GM21447 (cell line): ENCODE measurements around the gene OR51B2.
A peak's percentile ranks its signal among the peaks of the same experiment; 100 is the strongest.

ENCODE experiments used
- ATAC-seq: cut with Tn5 transposase; IDR thresholded peaks from one replicate; pipeline ENCODE4 v1.9.1; 2021; ENCODE audit not compliant: unreplicated experiment

OR51B2 gene

DNA sequence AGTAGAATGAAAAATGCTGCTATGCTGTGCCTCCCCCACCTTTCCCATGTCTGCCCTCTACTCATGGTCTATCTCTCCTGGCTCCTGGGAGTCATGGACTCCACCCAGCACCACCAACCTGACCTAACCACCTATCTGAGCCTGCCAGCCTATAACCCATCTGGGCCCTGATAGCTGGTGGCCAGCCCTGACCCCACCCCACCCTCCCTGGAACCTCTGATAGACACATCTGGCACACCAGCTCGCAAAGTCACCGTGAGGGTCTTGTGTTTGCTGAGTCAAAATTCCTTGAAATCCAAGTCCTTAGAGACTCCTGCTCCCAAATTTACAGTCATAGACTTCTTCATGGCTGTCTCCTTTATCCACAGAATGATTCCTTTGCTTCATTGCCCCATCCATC is 39.5 kb downstream of the OR51B2 start:
- no peak for ATAC-seq

DNA sequence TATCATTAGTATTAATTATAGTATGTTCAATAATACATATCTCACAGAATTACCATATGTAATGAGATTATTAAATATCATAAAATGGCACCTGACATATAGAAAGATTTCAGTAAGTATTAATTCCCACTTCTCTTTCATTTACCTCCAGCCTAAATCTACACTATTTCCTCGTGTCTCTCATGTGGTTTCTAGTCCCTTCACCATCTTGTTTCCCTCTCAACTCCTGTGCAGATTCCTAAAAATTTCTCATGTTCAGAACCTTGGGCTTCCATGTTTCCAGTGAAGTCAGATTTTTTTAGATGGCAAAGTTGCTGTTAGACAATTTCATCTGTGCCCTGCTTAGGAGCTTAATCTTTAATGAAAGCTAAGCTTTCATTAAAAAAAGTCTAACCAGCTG is 40.2 kb downstream of the OR51B2 start:
- ATAC-seq: no peak

DNA sequence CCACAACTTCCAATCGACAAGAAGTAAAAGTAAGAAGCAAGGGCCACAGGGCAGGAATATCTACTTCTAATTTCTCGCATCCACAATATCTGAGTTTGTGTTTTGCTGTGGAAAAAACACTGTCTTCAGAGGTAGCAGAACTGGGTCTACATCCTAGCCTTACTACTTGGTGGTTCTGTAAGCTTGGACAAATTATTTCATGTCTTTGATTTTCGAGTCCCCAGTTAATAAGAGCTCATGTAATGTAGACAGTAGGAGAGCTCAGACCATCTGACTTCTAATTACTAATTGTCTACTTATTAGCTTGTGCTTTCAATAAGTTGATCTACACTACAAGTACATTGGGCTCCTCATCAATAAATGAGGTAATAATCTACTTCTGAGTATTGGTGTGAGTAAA is 41.0 kb downstream of the OR51B2 start:
- ATAC-seq: no peak

DNA sequence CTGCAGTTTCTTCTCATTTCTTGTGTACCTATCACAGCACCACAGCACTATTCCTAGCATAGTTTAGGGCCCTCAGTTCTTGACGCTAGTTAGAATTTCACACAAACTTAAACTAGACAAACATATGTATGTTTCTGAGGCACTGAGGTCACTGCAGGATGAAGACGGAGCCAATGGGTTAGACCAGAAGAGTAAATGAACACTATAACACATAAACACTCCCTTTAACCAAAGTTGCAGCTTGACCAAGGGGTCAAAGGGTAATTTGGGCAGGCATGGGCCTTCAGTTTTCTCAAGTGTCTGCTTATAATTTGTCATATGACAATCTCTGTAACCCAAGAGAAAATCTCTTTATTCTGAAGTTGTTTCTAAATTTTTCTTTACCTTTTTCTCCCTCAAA is 41.5 kb downstream of the OR51B2 start:
- no peak for ATAC-seq

DNA sequence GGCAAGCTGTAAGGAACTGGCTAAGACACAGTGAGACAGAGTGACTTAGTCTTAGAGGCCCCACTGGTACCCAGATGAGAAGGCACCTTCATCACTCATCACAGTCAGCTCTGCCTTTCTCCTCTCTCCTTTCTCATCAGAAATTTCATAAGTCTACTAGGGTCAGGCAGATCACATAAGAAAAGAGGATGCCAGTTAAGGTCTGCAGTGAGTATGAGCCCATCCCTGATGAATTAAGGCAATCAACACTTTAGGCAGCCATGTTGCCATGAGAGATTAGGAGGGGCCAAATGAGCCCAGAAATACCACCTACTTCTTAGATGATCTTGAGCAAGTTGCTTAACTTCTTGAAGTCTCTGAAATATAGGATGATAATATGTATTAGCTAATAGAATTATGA is 42.5 kb downstream of the OR51B2 start:
- no peak for ATAC-seq

DNA sequence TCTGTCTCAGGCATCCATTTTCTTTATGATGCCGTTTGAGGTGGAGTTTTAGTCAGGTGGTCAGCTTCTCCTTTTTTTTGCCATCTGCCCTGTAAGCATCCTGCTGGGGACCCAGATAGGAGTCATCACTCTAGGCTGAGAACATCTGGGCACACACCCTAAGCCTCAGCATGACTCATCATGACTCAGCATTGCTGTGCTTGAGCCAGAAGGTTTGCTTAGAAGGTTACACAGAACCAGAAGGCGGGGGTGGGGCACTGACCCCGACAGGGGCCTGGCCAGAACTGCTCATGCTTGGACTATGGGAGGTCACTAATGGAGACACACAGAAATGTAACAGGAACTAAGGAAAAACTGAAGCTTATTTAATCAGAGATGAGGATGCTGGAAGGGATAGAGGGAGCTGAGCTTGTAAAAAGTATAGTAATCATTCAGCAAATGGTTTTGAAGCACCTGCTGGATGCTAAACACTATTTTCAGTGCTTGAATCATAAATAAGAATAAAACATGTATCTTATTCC is 43.5 kb downstream of the OR51B2 start:
- peak; percentile 87 for ATAC-seq

DNA sequence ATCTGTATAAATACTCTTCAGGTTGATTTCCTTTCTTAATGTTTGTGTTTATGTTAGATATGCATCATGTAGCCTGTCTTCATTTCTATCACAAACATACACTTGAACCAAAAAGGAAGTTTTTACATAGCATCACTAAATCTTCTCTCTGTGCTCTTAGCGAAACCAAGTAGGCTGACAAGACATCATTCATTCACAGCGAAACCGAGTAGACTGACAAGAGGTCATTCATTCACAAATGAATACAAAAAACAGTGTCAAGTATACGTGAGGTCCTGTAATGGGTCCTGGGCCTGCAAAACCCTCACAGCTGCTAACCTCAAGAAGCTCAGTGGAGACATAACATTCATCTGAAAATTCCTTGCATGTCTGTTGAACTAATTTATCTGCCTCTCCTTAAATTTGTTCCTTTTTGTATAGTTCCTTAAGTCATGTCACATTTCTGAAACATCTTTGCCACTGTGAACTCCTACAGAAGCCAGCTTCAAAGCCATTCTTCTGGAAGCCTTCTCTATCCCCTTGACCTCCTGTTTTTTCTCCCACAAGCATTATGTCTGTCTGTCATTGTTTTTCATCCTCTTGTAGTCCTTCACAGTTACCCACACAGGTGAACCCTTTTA is 44.5 kb downstream of the OR51B2 start:
- ATAC-seq: no peak

DNA sequence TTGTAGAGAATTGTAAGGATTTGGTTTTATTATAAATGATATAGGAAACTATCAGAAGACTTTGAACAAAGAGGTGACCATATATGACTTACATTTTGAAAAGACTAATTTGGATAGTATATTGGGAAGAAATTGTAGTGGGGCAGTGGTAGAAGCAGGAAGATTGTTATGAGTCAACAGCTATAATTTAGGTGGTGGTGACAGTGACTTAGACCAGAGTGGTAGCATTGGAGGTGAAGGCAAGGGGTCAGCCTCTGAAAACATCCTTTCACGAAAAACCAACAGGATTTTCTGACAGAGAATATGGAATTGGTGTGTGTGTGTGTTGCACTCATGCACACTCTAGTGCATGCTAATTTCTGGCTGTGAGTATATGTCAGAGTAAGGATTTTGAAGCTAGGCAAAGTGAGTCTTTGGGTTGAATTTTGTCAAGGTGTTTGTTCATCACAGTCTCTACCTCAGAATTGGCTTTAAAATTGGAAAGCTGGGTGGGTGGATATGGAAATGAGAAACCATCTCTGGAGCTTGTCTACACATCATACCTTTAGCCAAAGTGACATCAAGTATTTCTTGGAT is 46.2 kb downstream of the OR51B2 start:
- ATAC-seq: no peak

DNA sequence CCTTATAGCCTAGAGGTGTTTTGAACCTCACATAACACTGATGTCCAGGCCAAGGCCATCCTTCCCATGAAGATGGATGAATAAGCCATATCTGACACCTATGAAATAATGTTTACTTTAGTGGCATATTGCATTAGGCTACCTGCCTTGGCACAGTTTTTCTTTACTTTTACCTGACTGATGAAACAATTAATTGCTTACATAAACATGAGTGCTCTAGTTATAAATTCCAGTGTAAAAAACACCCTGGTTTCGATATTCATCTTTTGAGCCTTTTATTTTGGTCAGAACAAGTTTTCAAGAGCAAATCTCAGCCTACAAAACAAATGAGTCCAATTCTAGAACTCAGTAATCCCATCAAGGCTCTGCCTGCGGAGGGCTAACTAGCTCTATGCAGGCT is 47.4 kb downstream of the OR51B2 start:
- no peak for ATAC-seq

DNA sequence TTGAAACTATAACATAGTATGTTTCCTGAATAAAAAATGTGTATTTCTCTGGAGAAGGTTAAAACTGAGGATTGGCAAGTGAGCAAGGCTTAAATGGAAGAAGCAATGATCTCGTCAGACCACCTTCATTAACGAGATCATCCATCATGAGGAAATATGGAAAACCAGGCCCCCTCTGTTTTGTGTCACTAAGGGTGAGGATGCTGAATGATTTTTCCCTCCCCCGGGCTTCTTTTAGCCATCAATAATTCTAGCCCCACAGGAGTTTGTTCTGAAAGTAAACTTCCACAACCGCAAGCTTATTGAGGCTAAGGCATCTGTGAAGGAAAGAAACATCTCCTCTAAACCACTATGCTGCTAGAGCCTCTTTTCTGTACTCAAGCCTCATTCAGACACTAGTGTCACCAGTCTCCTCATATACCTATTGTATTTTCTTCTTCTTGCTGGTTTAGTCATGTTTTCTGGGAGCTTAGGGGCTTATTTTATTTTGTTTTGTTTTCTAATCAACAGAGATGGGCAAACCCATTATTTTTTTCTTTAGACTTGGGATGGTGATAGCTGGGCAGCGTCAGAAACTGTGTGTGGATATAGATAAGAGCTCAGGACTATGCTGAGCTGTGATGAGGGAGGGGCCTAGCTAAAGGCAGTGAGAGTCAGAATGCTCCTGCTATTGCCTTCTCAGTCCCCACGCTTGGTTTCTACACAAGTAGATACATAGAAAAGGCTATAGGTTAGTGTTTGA is 48.6 kb downstream of the OR51B2 start:
- no peak for ATAC-seq

DNA sequence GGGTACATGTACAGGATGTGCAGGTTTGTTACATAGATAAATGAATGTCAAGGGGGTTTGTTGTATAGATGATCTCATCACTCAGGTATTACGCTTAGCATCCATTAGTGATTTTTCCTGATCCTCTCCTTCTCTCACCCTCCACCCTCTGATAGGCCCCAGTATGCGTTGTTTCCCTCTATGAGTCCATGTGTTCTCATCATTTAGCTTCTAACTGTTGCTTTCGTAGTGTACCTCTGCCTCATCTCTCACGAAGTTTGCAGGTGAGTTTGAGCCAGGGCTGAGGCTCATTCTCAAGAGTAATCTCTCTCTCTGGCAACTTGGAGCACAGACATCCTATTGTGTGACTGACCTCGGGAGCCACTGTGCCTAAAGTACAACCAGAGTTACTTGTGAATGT is 49.7 kb downstream of the OR51B2 start:
- no peak for ATAC-seq
